Kidney epithelial cell (primary cell): Measurements from ENCODE around the gene ELOB. TPM values are rescaled to one million over a fixed set of nuclear protein-coding genes. Genes with fewer than 3 reads are reported as not detected.

Experiments used
- DNase-seq: peaks from one replicate; pipeline ENCODE4 v3.0.0-alpha.2; 2010; ENCODE audit warnings: low read depth
- H3K27me3 ChIP-seq: 2 replicates; pipeline ENCODE4 v1.6.0; 2011; ENCODE audit warnings: low read length; ENCODE audit not compliant: control insufficient read depth, insufficient read depth
- H3K36me3 ChIP-seq: 2 replicates; pipeline ENCODE4 v1.5.1; 2011; ENCODE audit warnings: low read length; ENCODE audit not compliant: control insufficient read depth, insufficient read depth
- H3K4me3 ChIP-seq: 2 replicates; pipeline ENCODE4 v1.5.1; 2011; ENCODE audit warnings: low read depth, mild to moderate bottlenecking, control low read depth, low read length
- total RNA-seq: library from RNA; depleted of rRNA; stranded (reverse); fragments of >200 nt; gene quantifications from 2 replicates; pipeline ENCODE4 v1.2.3, GENCODE V29; 2015
- TF ChIP-seq, protein P1 (sequence below): IDR thresholded peaks from 2 replicates; pipeline ENCODE4 v1.5.1; 2011; ENCODE audit warnings: mild to moderate bottlenecking, moderate library complexity, low read length, control low read depth, inconsistent platforms; ENCODE audit not compliant: insufficient read depth, poor library complexity, severe bottlenecking

The ELOB gene
- total RNA-seq, 1 donor from 2014 or later = 714 TPM

DNA sequence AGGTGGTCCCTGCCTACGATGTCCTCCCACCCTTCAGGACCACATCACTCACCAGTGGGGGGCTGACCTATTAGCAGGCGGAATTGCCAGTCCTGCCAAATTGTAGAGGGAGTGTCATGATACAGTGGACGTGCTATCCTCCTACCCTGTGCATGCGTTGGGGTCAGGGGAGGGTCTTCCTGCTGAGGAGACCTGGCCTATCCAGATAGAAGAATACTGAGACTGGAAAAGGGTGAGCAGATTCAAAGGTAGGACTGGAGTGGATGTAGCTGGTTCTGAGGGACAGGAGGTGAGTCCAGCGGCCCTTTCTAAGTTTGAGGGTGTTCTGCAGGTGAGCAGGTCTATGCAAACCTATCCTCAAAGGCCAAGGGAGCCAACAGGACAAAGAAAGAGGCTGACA, 29.2 kb upstream of the ELOB start:
- no peaks in the 10 kb centered on the region for H3K36me3 ChIP-seq
- DNase-seq = no peak
- no peak overlapping the region for H3K4me3 ChIP-seq
- TF ChIP-seq, protein P1, sequence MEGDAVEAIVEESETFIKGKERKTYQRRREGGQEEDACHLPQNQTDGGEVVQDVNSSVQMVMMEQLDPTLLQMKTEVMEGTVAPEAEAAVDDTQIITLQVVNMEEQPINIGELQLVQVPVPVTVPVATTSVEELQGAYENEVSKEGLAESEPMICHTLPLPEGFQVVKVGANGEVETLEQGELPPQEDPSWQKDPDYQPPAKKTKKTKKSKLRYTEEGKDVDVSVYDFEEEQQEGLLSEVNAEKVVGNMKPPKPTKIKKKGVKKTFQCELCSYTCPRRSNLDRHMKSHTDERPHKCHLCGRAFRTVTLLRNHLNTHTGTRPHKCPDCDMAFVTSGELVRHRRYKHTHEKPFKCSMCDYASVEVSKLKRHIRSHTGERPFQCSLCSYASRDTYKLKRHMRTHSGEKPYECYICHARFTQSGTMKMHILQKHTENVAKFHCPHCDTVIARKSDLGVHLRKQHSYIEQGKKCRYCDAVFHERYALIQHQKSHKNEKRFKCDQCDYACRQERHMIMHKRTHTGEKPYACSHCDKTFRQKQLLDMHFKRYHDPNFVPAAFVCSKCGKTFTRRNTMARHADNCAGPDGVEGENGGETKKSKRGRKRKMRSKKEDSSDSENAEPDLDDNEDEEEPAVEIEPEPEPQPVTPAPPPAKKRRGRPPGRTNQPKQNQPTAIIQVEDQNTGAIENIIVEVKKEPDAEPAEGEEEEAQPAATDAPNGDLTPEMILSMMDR = no peak
- H3K27me3 ChIP-seq = peaks cover 7% of the 10 kb centered on the region

DNA sequence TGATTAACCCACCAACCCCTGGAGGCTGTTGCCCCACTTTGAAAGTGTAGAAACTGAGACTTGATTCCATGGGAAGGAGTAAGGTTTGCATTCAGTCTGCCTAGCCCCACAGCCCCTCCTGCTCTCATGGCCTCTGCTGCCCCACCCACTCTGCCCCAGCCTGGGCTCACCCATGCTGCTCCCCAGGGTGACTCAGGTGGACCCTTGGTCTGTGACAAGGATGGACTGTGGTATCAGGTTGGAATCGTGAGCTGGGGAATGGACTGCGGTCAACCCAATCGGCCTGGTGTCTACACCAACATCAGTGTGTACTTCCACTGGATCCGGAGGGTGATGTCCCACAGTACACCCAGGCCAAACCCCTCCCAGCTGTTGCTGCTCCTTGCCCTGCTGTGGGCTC, 27.6 kb upstream of the ELOB start:
- H3K4me3 ChIP-seq = no peak overlapping the region
- peaks cover 7% of the 10 kb centered on the region for H3K27me3 ChIP-seq
- TF ChIP-seq, protein P1 = no peak
- H3K36me3 ChIP-seq = no peaks in the 10 kb centered on the region
- DNase-seq = no peak

DNA sequence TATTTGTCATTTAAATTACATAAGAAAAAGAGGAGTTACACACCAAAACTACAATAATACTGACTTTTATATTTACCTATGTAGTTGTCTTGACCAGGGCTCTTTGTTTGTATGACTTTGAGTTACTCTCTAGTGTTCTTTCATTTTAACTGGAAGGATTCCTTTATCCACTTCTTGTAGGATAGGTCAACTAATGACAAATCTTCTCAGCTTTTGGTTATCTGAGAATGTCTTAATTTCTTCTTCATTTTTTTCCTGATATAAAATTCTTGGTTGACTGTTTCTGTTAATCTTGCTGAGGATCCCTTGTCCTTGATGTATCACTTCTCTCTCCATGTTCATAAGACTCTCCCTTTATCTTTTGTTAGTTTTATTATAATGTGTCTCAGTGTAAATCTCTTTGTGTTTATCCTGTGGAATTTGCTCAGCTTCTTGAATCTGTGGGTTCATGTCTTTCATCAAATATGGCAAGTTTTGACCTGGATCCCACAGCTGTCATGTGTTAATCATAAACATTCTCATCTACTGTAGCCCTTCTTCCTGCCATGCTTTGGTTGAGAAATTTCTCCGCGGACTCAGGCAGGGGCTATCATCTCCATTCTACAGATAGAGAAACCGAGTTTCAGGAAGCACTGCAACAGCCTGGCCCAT, 26.6 kb upstream of the ELOB start:
- no peak overlapping the region for H3K4me3 ChIP-seq
- TF ChIP-seq, protein P1 = no peak
- no peaks in the 10 kb centered on the region for H3K36me3 ChIP-seq
- no peak for DNase-seq
- peaks cover 7% of the 10 kb centered on the region for H3K27me3 ChIP-seq

DNA sequence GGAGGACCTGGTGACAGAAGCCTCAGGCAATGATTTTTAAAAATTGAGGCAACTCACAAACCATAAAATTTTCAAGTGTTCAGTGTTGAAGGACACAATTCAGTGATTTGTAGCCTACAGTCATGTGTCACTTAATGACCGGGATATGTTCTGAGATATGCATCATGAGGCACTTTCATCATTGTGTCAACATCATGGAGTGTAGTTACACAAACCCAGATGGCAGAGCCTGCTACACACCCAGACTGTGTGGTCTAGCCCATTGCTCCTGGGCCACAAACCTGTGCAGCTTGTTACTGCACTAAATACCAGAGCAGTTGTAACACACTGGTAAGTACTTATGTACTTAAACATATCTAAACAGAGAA, 22.8 kb upstream of the ELOB start:
- peaks cover 1% of the 10 kb centered on the region for H3K27me3 ChIP-seq
- H3K4me3 ChIP-seq = no peak overlapping the region
- DNase-seq = peak; percentile 58
- TF ChIP-seq, protein P1 = no peak
- H3K36me3 ChIP-seq = no peaks in the 10 kb centered on the region

DNA sequence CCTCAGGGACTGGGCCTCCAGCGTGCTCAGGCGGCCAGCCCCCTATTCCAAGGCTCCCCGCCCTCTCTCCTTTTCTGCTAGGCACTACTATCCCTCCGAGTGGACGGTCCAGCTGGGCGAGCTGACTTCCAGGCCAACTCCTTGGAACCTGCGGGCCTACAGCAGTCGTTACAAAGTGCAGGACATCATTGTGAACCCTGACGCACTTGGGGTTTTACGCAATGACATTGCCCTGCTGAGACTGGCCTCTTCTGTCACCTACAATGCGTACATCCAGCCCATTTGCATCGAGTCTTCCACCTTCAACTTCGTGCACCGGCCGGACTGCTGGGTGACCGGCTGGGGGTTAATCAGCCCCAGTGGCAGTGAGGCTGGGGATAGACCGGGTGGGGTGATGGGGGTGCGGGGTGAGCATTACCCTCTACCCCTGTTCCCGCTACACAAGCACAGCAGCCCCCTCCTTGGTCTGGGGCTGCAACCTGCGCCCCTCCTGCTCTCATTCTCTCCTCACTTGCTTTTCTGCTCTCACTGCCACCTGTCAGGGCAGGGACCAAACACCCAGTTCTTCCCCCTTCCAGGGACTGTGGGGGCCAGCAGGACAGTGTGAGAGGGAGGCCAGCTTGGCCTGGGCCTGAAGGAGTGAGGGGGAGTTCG, 22.3 kb upstream of the ELOB start:
- TF ChIP-seq, protein P1 = no peak
- Histone ChIP-seq H3K4me3 (no peak overlapping the region), H3K27me3 (no peaks in the 10 kb centered on the region), H3K36me3 (no peaks in the 10 kb centered on the region)
- no peak for DNase-seq
